Thyroid gland (tissue), 4 donors: ENCODE results near the gene DRAXIN. TPM values are rescaled to one million over a fixed set of nuclear protein-coding genes. Genes with fewer than 3 reads are reported as not detected.

ENCODE experiments used
- DNase-seq, 2 donors: peaks; one replicate each; pipeline ENCODE4 v3.0.0-alpha.2; 2019
- H3K27ac ChIP-seq, 3 donors: fragments of 200-600 bp; sonication (generic); 1 replicate in 2 of 3; 2 replicates in 1 of 3; pipeline ENCODE4 v1.5.1; 2016 to 2019; ENCODE audit warnings: mild to moderate bottlenecking in 1 of 3, moderate library complexity in 1 of 3
- H3K27me3 ChIP-seq: fragments of 200-600 bp; sonication (generic); one replicate; pipeline ENCODE4 v1.5.1; 2019
- H3K36me3 ChIP-seq, 2 donors: fragments of 200-600 bp; sonication (generic); one replicate each; pipeline ENCODE4 v1.5.1; 2016 to 2019
- H3K4me1 ChIP-seq, 2 donors: fragments of 200-600 bp; sonication (generic); one replicate each; pipeline ENCODE4 v1.5.1; 2017 to 2019
- H3K4me3 ChIP-seq, 3 donors: fragments of 200-600 bp; sonication (generic); replicated peaks in 1 of 3; 1 replicate in 2 of 3; 2 replicates in 1 of 3; pipeline ENCODE4 v1.5.1; 2016; ENCODE audit warnings: mild to moderate bottlenecking in 1 of 3
- H3K9me3 ChIP-seq: fragments of 200-600 bp; sonication (generic); one replicate; pipeline ENCODE4 v1.5.1; 2017
- POLR2A ChIP-seq, 2 donors: fragments of 450-650 bp; IDR thresholded peaks; one replicate each; pipeline ENCODE4 v1.6.1; 2017; ENCODE audit warnings: antibody characterized with exemption in 2 of 2, mild to moderate bottlenecking in 2 of 2, moderate library complexity in 1 of 2
- WGBS, 2 donors: methylation state at CpG; one replicate each; pipeline ENCODE4 v1.1.5; 2017; 5-methylcytosine and 5-hydroxymethylcytosine counted together
- intact Hi-C: fragments of 100-400 bp; cut with DNase I; formaldehyde crosslinking; loops from one replicate; pipeline ENCODE4 v1.15.1; 2023
- total RNA-seq, 4 donors: library from RNA; depleted of rRNA; stranded (reverse); fragments of >200 nt; gene quantifications; one replicate each; pipeline ENCODE4 v1.2.3, GENCODE V29; 2016
- TF ChIP-seq, protein P1 (sequence below), 6 experiments: fragments of 200-600 bp in 3 of 6; fragments of 450-650 bp in 3 of 6; sonication (generic) in 3 of 6; IDR thresholded peaks; one replicate each; pipeline ENCODE4 v1.5.1; 2016 to 2019; ENCODE audit warnings: antibody characterized with exemption in 6 of 6, mild to moderate bottlenecking in 2 of 6, inconsistent platforms in 1 of 6, moderate library complexity in 1 of 6

Gene DRAXIN
- total RNA-seq, 4 donors from 2014 or later, result not detected

DNA sequence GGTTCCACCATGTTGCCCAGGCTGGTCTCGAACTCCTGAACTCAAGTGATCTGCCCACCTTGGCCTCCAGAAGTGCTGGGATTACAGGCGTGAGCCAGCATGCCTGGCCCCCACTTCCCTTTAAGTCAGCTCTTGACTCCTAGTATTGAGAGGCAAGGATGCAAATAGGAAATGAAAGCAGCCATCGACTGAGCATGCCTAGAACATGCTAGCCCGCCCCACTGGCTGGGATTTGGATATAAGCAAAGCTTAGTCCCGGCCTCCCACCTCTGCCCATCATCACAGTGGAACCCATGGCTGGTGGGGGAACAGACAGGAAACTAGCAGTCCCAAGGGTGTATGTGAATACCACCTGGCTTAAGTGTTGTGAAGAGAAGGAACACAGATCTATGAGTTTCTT is 80.9 kb downstream of the DRAXIN start:
- WGBS, 2 donors, result 59 to 71% methylated on average over 5 of the region's 5 CpGs
- H3K4me1 ChIP-seq, result no peaks in the 10 kb centered on the region
- H3K36me3 ChIP-seq, result no peaks in the 10 kb centered on the region
- H3K4me3 ChIP-seq, result no peak overlapping the region
- no peak for DNase-seq
- no peaks in the 10 kb centered on the region for H3K27me3 ChIP-seq
- no peak for TF ChIP-seq POLR2A (IDR thresholded peaks at IDR 0.05)
- TF ChIP-seq, protein P1, sequence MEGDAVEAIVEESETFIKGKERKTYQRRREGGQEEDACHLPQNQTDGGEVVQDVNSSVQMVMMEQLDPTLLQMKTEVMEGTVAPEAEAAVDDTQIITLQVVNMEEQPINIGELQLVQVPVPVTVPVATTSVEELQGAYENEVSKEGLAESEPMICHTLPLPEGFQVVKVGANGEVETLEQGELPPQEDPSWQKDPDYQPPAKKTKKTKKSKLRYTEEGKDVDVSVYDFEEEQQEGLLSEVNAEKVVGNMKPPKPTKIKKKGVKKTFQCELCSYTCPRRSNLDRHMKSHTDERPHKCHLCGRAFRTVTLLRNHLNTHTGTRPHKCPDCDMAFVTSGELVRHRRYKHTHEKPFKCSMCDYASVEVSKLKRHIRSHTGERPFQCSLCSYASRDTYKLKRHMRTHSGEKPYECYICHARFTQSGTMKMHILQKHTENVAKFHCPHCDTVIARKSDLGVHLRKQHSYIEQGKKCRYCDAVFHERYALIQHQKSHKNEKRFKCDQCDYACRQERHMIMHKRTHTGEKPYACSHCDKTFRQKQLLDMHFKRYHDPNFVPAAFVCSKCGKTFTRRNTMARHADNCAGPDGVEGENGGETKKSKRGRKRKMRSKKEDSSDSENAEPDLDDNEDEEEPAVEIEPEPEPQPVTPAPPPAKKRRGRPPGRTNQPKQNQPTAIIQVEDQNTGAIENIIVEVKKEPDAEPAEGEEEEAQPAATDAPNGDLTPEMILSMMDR (IDR thresholded peaks at IDR 0.05), result no peak
- intact Hi-C loops, result no loop called here
- H3K9me3 ChIP-seq, result no peaks in the 10 kb centered on the region
- H3K27ac ChIP-seq, result no peak overlapping the region

DNA sequence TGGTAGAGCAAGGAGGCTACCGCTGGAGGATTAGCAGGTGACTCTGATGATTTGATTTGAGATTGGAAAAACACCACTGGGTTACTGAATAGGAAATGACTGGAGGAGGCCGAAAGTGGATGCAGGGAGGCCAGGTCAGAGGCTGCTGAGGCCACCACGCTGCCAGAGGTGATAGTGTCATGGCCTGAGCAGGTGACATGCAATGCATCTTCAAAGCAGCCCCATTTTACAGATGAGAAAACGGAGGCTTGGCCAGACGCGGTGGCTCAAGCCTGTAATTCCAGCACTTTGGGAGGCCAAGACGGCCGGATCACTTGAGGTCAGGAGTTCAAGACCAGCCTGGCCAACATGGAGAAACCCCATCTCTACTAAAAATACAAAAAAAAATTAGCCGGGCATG is 83.2 kb downstream of the DRAXIN start:
- H3K27ac ChIP-seq, result no peak overlapping the region
- no peak for DNase-seq
- H3K36me3 ChIP-seq, result no peaks in the 10 kb centered on the region
- no peaks in the 10 kb centered on the region for H3K27me3 ChIP-seq
- intact Hi-C loops, result no loop called here
- WGBS, 2 donors, result 92% methylated on average over 9 of the region's 9 CpGs
- H3K4me1 ChIP-seq, result no peaks in the 10 kb centered on the region
- no peak for TF ChIP-seq POLR2A (IDR thresholded peaks at IDR 0.05)
- TF ChIP-seq, protein P1 (IDR thresholded peaks at IDR 0.05), result no peak
- no peak overlapping the region for H3K4me3 ChIP-seq
- H3K9me3 ChIP-seq, result no peaks in the 10 kb centered on the region

Other genes with a start within 250 kb of the DRAXIN start
- gene DISP3, start 212.6 kb upstream of the DRAXIN start, total RNA-seq, result not detected
- gene FBXO2, start 37.3 kb upstream of the DRAXIN start, total RNA-seq, result 1 to 10 TPM; 4.3 to 9.9 (median 6.7) TPM
- gene FBXO44, start 36.8 kb upstream of the DRAXIN start, total RNA-seq, result 10 to 100 TPM; 33.1 to 40.9 (median 34.4) TPM
- gene FBXO6, start 27.5 kb upstream of the DRAXIN start, total RNA-seq, result 10 to 100 TPM in 2 of 4 donors, 1 to 10 TPM in 2; 8.1 to 10.9 (median 10.3) TPM
- 10 to 100 TPM; 12.0 to 43.9 (median 21.5) TPM for gene MAD2L2, start 10.6 kb upstream of the DRAXIN start, total RNA-seq
- 10 to 100 TPM; 35.6 to 72.4 (median 63.6) TPM for gene AGTRAP, start 44.4 kb downstream of the DRAXIN start, total RNA-seq
- gene C1orf167, start 70.5 kb downstream of the DRAXIN start, total RNA-seq, result 1 to 10 TPM in 1 of 4 donors, under 1 TPM in 1, not detected in 2; 0.22 to 6.3 TPM
- gene MTHFR, start 114.3 kb downstream of the DRAXIN start, total RNA-seq, result 10 to 100 TPM; 52.8 to 96.9 (median 65.6) TPM
- 10 to 100 TPM; 14.8 to 38.4 (median 16.9) TPM for gene CLCN6, start 114.5 kb downstream of the DRAXIN start, total RNA-seq
- gene NPPA, start 156.1 kb downstream of the DRAXIN start, total RNA-seq, result not detected
- gene NPPB, start 167.2 kb downstream of the DRAXIN start, total RNA-seq, result not detected
- 10 to 100 TPM; 74.6 to 98.0 (median 84.0) TPM for gene KIAA2013, start 234.7 kb downstream of the DRAXIN start, total RNA-seq
- gene PLOD1, start 243.0 kb downstream of the DRAXIN start, total RNA-seq, result 100 to 1,000 TPM in 1 of 4 donors, 10 to 100 TPM in 3; 64.4 to 107 (median 80.8) TPM